HG03135 (cell line): ENCODE measurements around the gene PLXNA4.

Experiments
- ATAC-seq: cut with Tn5 transposase; IDR thresholded peaks from one replicate; pipeline ENCODE4 v1.9.1; 2021; ENCODE audit warnings: mild to moderate bottlenecking, moderate library complexity; ENCODE audit not compliant: unreplicated experiment

The PLXNA4 gene

GRCh38 chr7:132161976-132162375 lies 414.3 kb downstream of the PLXNA4 start:
- ATAC-seq = no peak

- ATAC-seq = no peak
Measured at GRCh38 chr7:132161533-132161915, 414.7 kb downstream of the PLXNA4 start.

GRCh38 chr7:132160611-132161532 lies 415.4 kb downstream of the PLXNA4 start:
- no peak for ATAC-seq

GRCh38 chr7:132158841-132159240 lies 417.4 kb downstream of the PLXNA4 start:
- ATAC-seq = no peak

- no peak for ATAC-seq
Measured at GRCh38 chr7:132158166-132158565, 418.1 kb downstream of the PLXNA4 start.

GRCh38 chr7:132155715-132156114 lies 420.6 kb downstream of the PLXNA4 start:
- no peak for ATAC-seq

GRCh38 chr7:132154695-132155471 lies 421.4 kb downstream of the PLXNA4 start:
- ATAC-seq = no peak

GRCh38 chr7:132154248-132154647 lies 422.0 kb downstream of the PLXNA4 start:
- no peak for ATAC-seq

- no peak for ATAC-seq
Measured at GRCh38 chr7:132152131-132152889, 424.0 kb downstream of the PLXNA4 start.

- no peak for ATAC-seq
Measured at GRCh38 chr7:132150711-132151110, 425.6 kb downstream of the PLXNA4 start.

GRCh38 chr7:132149436-132150304 lies 426.6 kb downstream of the PLXNA4 start:
- no peak for ATAC-seq

- ATAC-seq = no peak
Measured at GRCh38 chr7:132148876-132149275, 427.4 kb downstream of the PLXNA4 start.

GRCh38 chr7:132145466-132145865 lies 430.8 kb downstream of the PLXNA4 start:
- no peak for ATAC-seq

GRCh38 chr7:132145063-132145462 lies 431.2 kb downstream of the PLXNA4 start:
- no peak for ATAC-seq

- no peak for ATAC-seq
Measured at GRCh38 chr7:132142006-132142405, 434.3 kb downstream of the PLXNA4 start.

GRCh38 chr7:132141109-132141508 lies 435.2 kb downstream of the PLXNA4 start:
- ATAC-seq = no peak

GRCh38 chr7:132140341-132140740 lies 435.9 kb downstream of the PLXNA4 start:
- ATAC-seq = no peak

- ATAC-seq = no peak
Measured at GRCh38 chr7:132138817-132139216, 437.5 kb downstream of the PLXNA4 start.

GRCh38 chr7:132137681-132138080 lies 438.6 kb downstream of the PLXNA4 start:
- no peak for ATAC-seq

- ATAC-seq = no peak
Measured at GRCh38 chr7:132135746-132136385, 440.4 kb downstream of the PLXNA4 start.
